IPS DF 6.9 (cell line): ENCODE results near the gene OTOF.

ENCODE experiments used
- DNase-seq: peaks from one replicate; pipeline ENCODE4 v3.0.0-alpha.2; 2013; ENCODE audit warnings: low read depth, low spot score
- H3K27ac ChIP-seq: one replicate; pipeline ENCODE4 v1.5.1; 2013; ENCODE audit warnings: low read length, control low read depth
- H3K27me3 ChIP-seq: 2 replicates; pipeline ENCODE4 v1.6.1; 2013; ENCODE audit warnings: mild to moderate bottlenecking, low read length; ENCODE audit not compliant: control insufficient read depth, insufficient read depth
- H3K36me3 ChIP-seq: 2 replicates; pipeline ENCODE4 v1.6.1; 2013; ENCODE audit warnings: low read length; ENCODE audit not compliant: control insufficient read depth, insufficient read depth
- H3K4me1 ChIP-seq: 2 replicates; pipeline ENCODE4 v1.6.1; 2013; ENCODE audit warnings: low read length; ENCODE audit not compliant: control insufficient read depth, insufficient read depth
- H3K4me3 ChIP-seq: 2 replicates; pipeline ENCODE4 v1.5.1; 2013; ENCODE audit warnings: mild to moderate bottlenecking, low read length
- H3K9me3 ChIP-seq: 2 replicates; pipeline ENCODE4 v1.6.1; 2013; ENCODE audit warnings: low read length, inconsistent platforms; ENCODE audit not compliant: control insufficient read depth, insufficient read depth
- WGBS: extraction: QIAGEN DNeasy Blood & Tissue Kit; methylation state at CpG from one replicate; pipeline ENCODE4 v1.1.7; 2013; ENCODE audit warnings: mixed read lengths, missing lambda C conversion rate; ENCODE audit not compliant: insufficient read length, insufficient coverage; 5-methylcytosine and 5-hydroxymethylcytosine counted together

OTOF gene

GRCh38 chr2:26465981-26466471, 11.9 kb downstream of the OTOF start:
- no peak for DNase-seq

GRCh38 chr2:26465266-26465925, 12.5 kb downstream of the OTOF start:
- no peaks in the 10 kb centered on the region for H3K36me3 ChIP-seq
- no CpG with 5 or more reads among the region's 11 CpGs for WGBS

More at GRCh38 chr2:26465981-26466471, 11.9 kb downstream of the OTOF start:
- peaks cover 1% of the 10 kb centered on the region; the same call in 1 of the 2 replicates for H3K4me1 ChIP-seq
- H3K4me3 ChIP-seq, result no peak overlapping the region
- no CpG with 5 or more reads among the region's 10 CpGs for WGBS
- H3K9me3 ChIP-seq, result no peaks in the 10 kb centered on the region
- no peaks in the 10 kb centered on the region for H3K36me3 ChIP-seq
- no peak overlapping the region for H3K27ac ChIP-seq
- H3K27me3 ChIP-seq, result no peaks in the 10 kb centered on the region

GRCh38 chr2:26464390-26465265, 13.3 kb downstream of the OTOF start:
- Histone ChIP-seq H3K9me3 (no peaks in the 10 kb centered on the region), H3K4me3 (no peak overlapping the region), H3K27me3 (no peaks in the 10 kb centered on the region), H3K27ac (no peak overlapping the region), H3K36me3 (no peaks in the 10 kb centered on the region), H3K4me1 (peaks cover 1% of the 10 kb centered on the region; the same call in 1 of the 2 replicates)
- no CpG with 5 or more reads among the region's 14 CpGs for WGBS
- DNase-seq, result no peak

More at GRCh38 chr2:26465266-26465925, 12.5 kb downstream of the OTOF start:
- Histone ChIP-seq H3K4me1 (peaks cover 1% of the 10 kb centered on the region; the same call in 1 of the 2 replicates), H3K27me3 (no peaks in the 10 kb centered on the region), H3K4me3 (no peak overlapping the region), H3K9me3 (no peaks in the 10 kb centered on the region), H3K27ac (no peak overlapping the region)
- DNase-seq, result no peak

DNA sequence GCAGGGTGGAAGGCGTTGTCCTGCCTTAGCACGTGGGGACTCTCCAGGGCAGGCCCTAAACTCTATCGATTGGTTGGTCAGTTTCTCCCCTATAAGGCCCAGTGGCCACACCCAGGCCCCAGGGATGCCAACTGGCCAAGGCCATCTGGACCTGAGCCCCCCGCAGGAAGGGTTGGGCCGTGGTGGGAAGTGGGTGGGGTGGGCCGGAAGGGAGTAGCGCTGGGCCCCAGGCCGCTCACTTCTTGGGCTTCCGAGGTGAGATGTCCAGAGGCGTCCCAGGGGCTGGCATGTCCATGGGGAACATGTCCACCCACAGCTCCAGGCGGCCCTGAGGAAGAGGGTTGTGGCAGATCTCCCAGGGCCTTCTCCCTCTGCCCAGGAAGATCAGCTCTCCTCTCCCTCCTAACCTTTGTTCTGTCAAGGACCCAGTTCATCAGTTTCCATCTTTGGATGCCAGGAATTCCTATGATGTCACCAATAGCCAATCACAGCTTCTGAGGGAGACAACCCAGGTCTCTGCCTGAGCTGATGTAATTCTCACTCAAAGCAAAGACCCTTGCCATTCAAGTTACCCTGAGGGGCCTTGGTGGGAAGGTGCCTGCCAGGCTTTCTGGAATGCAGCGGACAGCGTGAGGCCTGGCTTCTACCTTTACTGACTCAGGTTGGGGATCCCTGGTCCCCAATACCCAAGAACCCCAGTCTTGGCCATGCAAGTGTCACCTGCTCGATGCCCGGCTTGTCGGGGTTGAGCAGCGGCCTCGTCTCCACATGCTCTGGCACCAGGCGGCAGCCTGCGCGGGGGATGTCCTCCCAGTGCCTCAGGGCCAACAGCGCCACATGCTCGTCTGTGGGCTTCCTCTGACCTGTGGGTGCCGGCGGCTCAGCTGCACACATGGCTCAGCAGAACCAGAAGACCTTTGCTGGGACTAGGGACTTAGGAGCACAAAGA, 14.4 kb downstream of the OTOF start:
- WGBS, result no CpG with 5 or more reads among the region's 25 CpGs
- Histone ChIP-seq H3K36me3 (no peaks in the 10 kb centered on the region), H3K27ac (no peak overlapping the region), H3K9me3 (no peaks in the 10 kb centered on the region), H3K27me3 (no peaks in the 10 kb centered on the region), H3K4me1 (peaks cover 1% of the 10 kb centered on the region; the same call in 1 of the 2 replicates), H3K4me3 (no peak overlapping the region)
- DNase-seq, result peak; percentile 50

DNA sequence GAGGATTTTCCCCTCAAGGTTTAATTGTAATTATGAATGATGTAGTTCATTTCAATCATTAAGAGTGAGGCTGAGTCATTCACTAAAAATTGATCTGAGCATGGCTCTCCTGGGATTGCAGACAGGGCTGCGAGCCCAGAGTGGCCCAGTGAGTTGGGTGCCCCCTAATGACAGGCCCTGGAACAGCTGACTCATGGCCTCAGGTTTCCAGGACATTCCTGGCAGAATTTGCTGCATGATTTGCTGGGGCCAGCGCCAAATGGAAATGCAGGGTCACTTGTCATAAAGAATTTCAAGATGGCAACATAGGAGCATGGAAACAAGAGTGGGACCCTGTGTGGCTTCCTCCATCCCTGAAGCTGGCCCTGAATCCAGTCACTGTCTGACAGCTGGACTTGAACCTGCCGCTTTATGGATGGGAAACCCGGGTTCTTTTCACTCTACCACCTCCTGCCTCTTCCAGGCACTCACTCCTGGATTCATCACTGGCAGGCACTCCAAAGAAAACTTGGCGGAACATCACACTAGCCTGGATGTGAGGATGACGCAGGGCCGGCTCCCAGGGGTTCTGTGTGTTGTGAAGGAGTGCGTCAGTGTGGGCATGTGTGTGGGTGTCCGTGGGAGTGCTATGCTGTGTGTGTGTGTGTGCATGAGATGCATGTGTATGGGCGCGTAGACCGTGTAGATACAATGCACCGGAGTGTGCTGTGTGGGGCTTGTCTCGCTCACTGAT, 15.2 kb downstream of the OTOF start:
- Histone ChIP-seq H3K4me3 (no peak overlapping the region), H3K36me3 (no peaks in the 10 kb centered on the region), H3K27me3 (no peaks in the 10 kb centered on the region), H3K27ac (no peak overlapping the region), H3K4me1 (peaks cover 1% of the 10 kb centered on the region; the same call in 1 of the 2 replicates), H3K9me3 (no peaks in the 10 kb centered on the region)
- DNase-seq, result peak; percentile 31
- WGBS, result no CpG with 5 or more reads among the region's 14 CpGs

- no CpG with 5 or more reads among the region's 6 CpGs for WGBS
- DNase-seq, result no peak
- Histone ChIP-seq H3K4me3 (no peak overlapping the region), H3K4me1 (peaks cover 1% of the 10 kb centered on the region; the same call in 1 of the 2 replicates), H3K36me3 (no peaks in the 10 kb centered on the region), H3K27me3 (no peaks in the 10 kb centered on the region), H3K27ac (no peak overlapping the region), H3K9me3 (no peaks in the 10 kb centered on the region)
Measured at GRCh38 chr2:26462100-26462499, 15.8 kb downstream of the OTOF start.

GRCh38 chr2:26461601-26462023, 16.3 kb downstream of the OTOF start:
- H3K9me3 ChIP-seq, result no peaks in the 10 kb centered on the region
- WGBS, result no CpG with 5 or more reads among the region's 19 CpGs
- H3K4me3 ChIP-seq, result no peak overlapping the region
- H3K27me3 ChIP-seq, result no peaks in the 10 kb centered on the region
- no peak for DNase-seq
- no peaks in the 10 kb centered on the region for H3K36me3 ChIP-seq
- H3K27ac ChIP-seq, result no peak overlapping the region
- H3K4me1 ChIP-seq, result peaks cover 1% of the 10 kb centered on the region; the same call in 1 of the 2 replicates

DNA sequence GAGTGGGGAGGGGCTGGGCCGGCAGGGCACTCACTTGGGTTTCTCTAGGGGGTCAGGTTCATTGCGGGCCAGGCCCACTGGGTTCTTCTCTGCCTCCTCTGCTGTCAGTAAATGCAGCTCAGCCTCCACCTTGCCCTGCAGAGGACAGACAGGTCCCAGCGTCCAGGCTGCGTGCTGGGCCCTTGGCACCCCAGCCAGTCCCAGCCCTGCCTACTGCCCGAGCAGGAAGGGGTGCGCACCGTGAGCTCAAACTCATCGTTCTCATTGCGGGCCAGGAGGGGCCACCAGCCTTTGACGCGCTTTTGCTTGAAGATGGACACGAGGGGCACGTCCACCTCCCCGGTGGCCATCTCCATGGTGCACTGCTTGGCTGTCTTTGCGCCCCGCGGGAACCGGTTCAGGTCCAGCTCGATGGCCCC, 17.3 kb downstream of the OTOF start:
- no CpG with 5 or more reads among the region's 19 CpGs for WGBS
- H3K4me3 ChIP-seq, result no peak overlapping the region
- no peaks in the 10 kb centered on the region for H3K36me3 ChIP-seq
- H3K4me1 ChIP-seq, result peaks cover 1% of the 10 kb centered on the region; the same call in 1 of the 2 replicates
- no peaks in the 10 kb centered on the region for H3K9me3 ChIP-seq
- H3K27me3 ChIP-seq, result no peaks in the 10 kb centered on the region
- DNase-seq, result no peak
- H3K27ac ChIP-seq, result no peak overlapping the region

GRCh38 chr2:26459991-26460612, 17.8 kb downstream of the OTOF start:
- no peaks in the 10 kb centered on the region for H3K36me3 ChIP-seq
- H3K4me1 ChIP-seq, result peaks cover 1% of the 10 kb centered on the region; the same call in 1 of the 2 replicates
- no peak overlapping the region for H3K4me3 ChIP-seq
- H3K27ac ChIP-seq, result no peak overlapping the region
- H3K9me3 ChIP-seq, result no peaks in the 10 kb centered on the region
- no CpG with 5 or more reads among the region's 15 CpGs for WGBS
- DNase-seq, result peak; percentile 18
- no peaks in the 10 kb centered on the region for H3K27me3 ChIP-seq
